GM23338 (cell line): Measurements from ENCODE around the gene MACF1. TPM values are rescaled to one million over a fixed set of nuclear protein-coding genes. Genes with fewer than 3 reads are reported as not detected.

Source experiments
- ATAC-seq: fragments of 200-7000 bp; cut with Tn5 transposase; 3 replicates; pipeline ENCODE4 v1.9.1; 2020
- DNase-seq: peaks from one replicate; pipeline ENCODE4 v3.0.0-alpha.2; 2015; ENCODE audit warnings: low spot score
- H2AFZ ChIP-seq: fragments of 200-600 bp; sonication (generic); 2 replicates; pipeline ENCODE4 v1.8.0; 2016; ENCODE audit warnings: antibody characterized with exemption, mild to moderate bottlenecking, moderate library complexity
- H3F3A ChIP-seq: fragments of 200-600 bp; sonication (generic); replicated peaks from 2 replicates; pipeline ENCODE4 v1.8.0; 2017; ENCODE audit warnings: antibody characterized with exemption, mixed run types, low read depth
- H3K27ac ChIP-seq: fragments of 200-600 bp; sonication (generic); 2 replicates; pipeline ENCODE4 v1.6.1; 2016; ENCODE audit warnings: low read depth
- H3K27me3 ChIP-seq: fragments of 200-600 bp; sonication (generic); 2 replicates; pipeline ENCODE4 v1.8.0; 2016; ENCODE audit warnings: mild to moderate bottlenecking, mixed run types, moderate library complexity; ENCODE audit not compliant: insufficient read depth
- H3K36me3 ChIP-seq: fragments of 200-600 bp; sonication (generic); 2 replicates; pipeline ENCODE4 v1.8.0; 2016; ENCODE audit warnings: mild to moderate bottlenecking; ENCODE audit not compliant: insufficient read depth
- H3K4me1 ChIP-seq: fragments of 200-600 bp; sonication (generic); 2 replicates; pipeline ENCODE4 v1.8.0; 2016; ENCODE audit warnings: mild to moderate bottlenecking, moderate library complexity; ENCODE audit not compliant: insufficient read depth
- H3K4me2 ChIP-seq: fragments of 200-600 bp; sonication (generic); 2 replicates; pipeline ENCODE4 v1.7.1; 2017; ENCODE audit warnings: mixed run types
- H3K4me3 ChIP-seq: fragments of 200-600 bp; sonication (generic); 2 replicates; pipeline ENCODE4 v1.6.1; 2016; ENCODE audit warnings: mixed run types
- H3K79me2 ChIP-seq: fragments of 200-600 bp; sonication (generic); replicated peaks from 2 replicates; pipeline ENCODE4 v1.8.0; 2017; ENCODE audit warnings: mild to moderate bottlenecking; ENCODE audit not compliant: insufficient read depth
- H3K9me2 ChIP-seq: fragments of 200-600 bp; sonication (generic); 2 replicates; pipeline ENCODE4 v1.8.0; 2017; ENCODE audit not compliant: insufficient read depth
- H4K20me1 ChIP-seq: fragments of 200-600 bp; sonication (generic); replicated peaks from 2 replicates; pipeline ENCODE4 v1.8.0; 2017; ENCODE audit warnings: mild to moderate bottlenecking; ENCODE audit not compliant: insufficient read depth
- H3K27ac Mint-ChIP-seq: 2 replicates; pipeline ENCODE4 v1.8.0; 2020; ENCODE audit warnings: inconsistent platforms, mild to moderate bottlenecking, moderate library complexity, mixed read lengths
- H3K27me3 Mint-ChIP-seq: 3 replicates; pipeline ENCODE4 v1.8.0; 2022; ENCODE audit warnings: low read depth, mild to moderate bottlenecking, moderate library complexity, mixed read lengths, inconsistent platforms; ENCODE audit not compliant: insufficient read depth, poor library complexity
- H3K36me3 Mint-ChIP-seq: 3 replicates; pipeline ENCODE4 v1.8.0; 2021; ENCODE audit warnings: low read depth, mild to moderate bottlenecking, inconsistent platforms, moderate library complexity, mixed read lengths
- H3K4me1 Mint-ChIP-seq: 3 replicates; pipeline ENCODE4 v1.8.0; 2020; ENCODE audit warnings: mild to moderate bottlenecking, inconsistent platforms, mixed read lengths
- H3K4me3 Mint-ChIP-seq: 3 replicates; pipeline ENCODE4 v1.8.0; 2021; ENCODE audit warnings: moderate library complexity, mild to moderate bottlenecking, inconsistent platforms, mixed read lengths
- H3K9me3 Mint-ChIP-seq: 3 replicates; pipeline ENCODE4 v1.8.0; 2020; ENCODE audit warnings: moderate library complexity, mild to moderate bottlenecking, inconsistent platforms, mixed read lengths
- CREB1 ChIP-seq: fragments of 250-450 bp; sonication (Bioruptor Pico); IDR thresholded peaks from 2 replicates; pipeline ENCODE4 v1.5.0; 2020; ENCODE audit warnings: low read depth, mild to moderate bottlenecking, moderate library complexity
- EZH2 ChIP-seq: fragments of 200-600 bp; sonication (generic); IDR thresholded peaks from one replicate; pipeline ENCODE4 v1.8.0; 2017; ENCODE audit warnings: antibody characterized with exemption, mild to moderate bottlenecking, low read depth; ENCODE audit not compliant: unreplicated experiment
- polyA plus RNA-seq: library from polyadenylated mRNA; unstranded; fragments of >200 nt; fragmentation: Nextera tagmentation; extraction: Ambion mirVana; gene quantifications from 2 replicates; pipeline ENCODE4 v1.2.1, GENCODE V29; 2016
- total RNA-seq: library from RNA; depleted of rRNA; stranded (reverse); fragments of >200 nt; shearing (Covaris generic); gene quantifications from 2 replicates; pipeline ENCODE4 v1.2.3, GENCODE V29; 2014
- TF ChIP-seq, protein P1 (sequence below): fragments of 250-450 bp; sonication (Bioruptor Pico); IDR thresholded peaks from 2 replicates; pipeline ENCODE4 v1.5.0; 2020; ENCODE audit warnings: mild to moderate bottlenecking, moderate library complexity

Gene MACF1
- total and polyA plus RNA-seq, 2 experiments from 2014 or later, result 104 to 399 TPM

DNA sequence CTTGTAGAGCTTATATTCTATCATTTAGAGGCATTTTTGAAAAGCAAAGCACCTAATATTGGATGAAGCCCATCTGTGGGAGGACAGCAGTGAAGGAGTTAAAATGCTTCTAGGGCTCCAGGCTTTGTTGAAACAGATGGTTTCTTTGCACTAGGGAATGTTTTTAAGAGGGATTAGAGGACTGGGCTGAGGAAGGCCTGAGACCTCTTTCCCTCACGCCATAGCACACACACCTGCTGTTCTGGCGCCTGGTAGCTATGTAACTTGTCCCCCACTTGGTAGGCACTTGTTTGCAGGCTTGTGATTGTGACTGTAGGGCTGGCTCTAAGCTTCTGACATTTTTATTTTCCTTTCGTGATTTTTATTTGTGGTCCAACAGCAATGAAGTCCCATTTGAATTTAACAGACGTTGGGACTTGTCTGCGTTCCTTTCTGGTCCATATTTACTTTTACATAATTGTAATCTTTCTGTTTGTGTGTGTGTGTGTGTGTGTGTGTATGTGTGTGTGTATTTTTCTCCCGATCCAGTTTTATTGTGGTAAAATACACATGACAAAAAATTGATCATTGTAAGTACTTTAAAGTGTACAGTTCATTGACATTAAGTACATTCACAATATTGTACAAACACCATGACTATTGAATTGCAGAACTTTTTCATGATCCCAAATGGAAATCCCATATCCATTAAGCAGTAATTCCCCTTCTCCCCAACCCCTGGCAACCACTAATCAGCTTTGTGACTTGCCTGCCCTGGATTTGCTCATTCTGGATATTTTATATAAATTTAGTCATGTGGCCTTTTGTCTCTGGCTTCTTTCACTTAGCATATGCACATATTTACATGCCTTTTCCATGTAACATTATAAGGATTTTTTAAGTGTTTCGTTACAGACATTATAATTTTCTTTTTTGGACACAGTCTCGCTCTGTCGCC lies 33.5 kb upstream of the MACF1 start:
- H3K79me2 ChIP-seq, result peaks cover 99% of the 10 kb centered on the region
- no peaks in the 10 kb centered on the region for H3K9me3 Mint-ChIP-seq
- H3K27me3 Mint-ChIP-seq, result peaks cover 17% of the 10 kb centered on the region
- H2AFZ ChIP-seq, result no peak overlapping the region
- peaks cover 64% of the 10 kb centered on the region for H3K4me1 Mint-ChIP-seq
- no peaks in the 10 kb centered on the region for H3K9me2 ChIP-seq
- H3K27ac ChIP-seq, result peak overlapping the region; percentile 92
- peak overlapping the region; percentile 53 for H3K4me2 ChIP-seq
- H3K36me3 ChIP-seq, result no peaks in the 10 kb centered on the region
- TF ChIP-seq EZH2 (no peak), CREB1 (CRISPR knock-in tag) (peak; percentile 48)
- TF ChIP-seq, protein P1, sequence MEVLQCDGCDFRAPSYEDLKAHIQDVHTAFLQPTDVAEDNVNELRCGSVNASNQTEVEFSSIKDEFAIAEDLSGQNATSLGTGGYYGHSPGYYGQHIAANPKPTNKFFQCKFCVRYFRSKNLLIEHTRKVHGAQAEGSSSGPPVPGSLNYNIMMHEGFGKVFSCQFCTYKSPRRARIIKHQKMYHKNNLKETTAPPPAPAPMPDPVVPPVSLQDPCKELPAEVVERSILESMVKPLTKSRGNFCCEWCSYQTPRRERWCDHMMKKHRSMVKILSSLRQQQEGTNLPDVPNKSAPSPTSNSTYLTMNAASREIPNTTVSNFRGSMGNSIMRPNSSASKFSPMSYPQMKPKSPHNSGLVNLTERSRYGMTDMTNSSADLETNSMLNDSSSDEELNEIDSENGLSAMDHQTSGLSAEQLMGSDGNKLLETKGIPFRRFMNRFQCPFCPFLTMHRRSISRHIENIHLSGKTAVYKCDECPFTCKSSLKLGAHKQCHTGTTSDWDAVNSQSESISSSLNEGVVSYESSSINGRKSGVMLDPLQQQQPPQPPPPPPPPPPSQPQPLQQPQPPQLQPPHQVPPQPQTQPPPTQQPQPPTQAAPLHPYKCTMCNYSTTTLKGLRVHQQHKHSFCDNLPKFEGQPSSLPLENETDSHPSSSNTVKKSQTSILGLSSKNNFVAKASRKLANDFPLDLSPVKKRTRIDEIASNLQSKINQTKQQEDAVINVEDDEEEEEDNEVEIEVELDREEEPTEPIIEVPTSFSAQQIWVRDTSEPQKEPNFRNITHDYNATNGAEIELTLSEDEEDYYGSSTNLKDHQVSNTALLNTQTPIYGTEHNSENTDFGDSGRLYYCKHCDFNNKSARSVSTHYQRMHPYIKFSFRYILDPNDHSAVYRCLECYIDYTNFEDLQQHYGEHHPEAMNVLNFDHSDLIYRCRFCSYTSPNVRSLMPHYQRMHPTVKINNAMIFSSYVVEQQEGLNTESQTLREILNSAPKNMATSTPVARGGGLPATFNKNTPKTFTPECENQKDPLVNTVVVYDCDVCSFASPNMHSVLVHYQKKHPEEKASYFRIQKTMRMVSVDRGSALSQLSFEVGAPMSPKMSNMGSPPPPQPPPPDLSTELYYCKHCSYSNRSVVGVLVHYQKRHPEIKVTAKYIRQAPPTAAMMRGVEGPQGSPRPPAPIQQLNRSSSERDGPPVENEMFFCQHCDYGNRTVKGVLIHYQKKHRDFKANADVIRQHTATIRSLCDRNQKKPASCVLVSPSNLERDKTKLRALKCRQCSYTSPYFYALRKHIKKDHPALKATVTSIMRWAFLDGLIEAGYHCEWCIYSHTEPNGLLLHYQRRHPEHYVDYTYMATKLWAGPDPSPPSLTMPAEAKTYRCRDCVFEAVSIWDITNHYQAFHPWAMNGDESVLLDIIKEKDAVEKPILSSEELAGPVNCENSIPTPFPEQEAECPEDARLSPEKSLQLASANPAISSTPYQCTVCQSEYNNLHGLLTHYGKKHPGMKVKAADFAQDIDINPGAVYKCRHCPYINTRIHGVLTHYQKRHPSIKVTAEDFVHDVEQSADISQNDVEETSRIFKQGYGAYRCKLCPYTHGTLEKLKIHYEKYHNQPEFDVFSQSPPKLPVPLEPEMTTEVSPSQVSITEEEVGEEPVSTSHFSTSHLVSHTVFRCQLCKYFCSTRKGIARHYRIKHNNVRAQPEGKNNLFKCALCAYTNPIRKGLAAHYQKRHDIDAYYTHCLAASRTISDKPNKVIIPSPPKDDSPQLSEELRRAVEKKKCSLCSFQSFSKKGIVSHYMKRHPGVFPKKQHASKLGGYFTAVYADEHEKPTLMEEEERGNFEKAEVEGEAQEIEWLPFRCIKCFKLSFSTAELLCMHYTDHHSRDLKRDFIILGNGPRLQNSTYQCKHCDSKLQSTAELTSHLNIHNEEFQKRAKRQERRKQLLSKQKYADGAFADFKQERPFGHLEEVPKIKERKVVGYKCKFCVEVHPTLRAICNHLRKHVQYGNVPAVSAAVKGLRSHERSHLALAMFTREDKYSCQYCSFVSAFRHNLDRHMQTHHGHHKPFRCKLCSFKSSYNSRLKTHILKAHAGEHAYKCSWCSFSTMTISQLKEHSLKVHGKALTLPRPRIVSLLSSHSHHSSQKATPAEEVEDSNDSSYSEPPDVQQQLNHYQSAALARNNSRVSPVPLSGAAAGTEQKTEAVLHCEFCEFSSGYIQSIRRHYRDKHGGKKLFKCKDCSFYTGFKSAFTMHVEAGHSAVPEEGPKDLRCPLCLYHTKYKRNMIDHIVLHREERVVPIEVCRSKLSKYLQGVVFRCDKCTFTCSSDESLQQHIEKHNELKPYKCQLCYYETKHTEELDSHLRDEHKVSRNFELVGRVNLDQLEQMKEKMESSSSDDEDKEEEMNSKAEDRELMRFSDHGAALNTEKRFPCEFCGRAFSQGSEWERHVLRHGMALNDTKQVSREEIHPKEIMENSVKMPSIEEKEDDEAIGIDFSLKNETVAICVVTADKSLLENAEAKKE, result peak; percentile 48; the same call in 1 of the 2 replicates
- peak overlapping the region; percentile 47; the same call in 1 of the 2 replicates for H3K27ac Mint-ChIP-seq
- H3K27me3 ChIP-seq, result no peaks in the 10 kb centered on the region
- H3K4me3 Mint-ChIP-seq, result peak overlapping the region; percentile 16; the same call in 2 of the 3 replicates
- peak; percentile 91 for ATAC-seq
- H3K36me3 Mint-ChIP-seq, result no peaks in the 10 kb centered on the region
- peak; percentile 84 for DNase-seq
- H4K20me1 ChIP-seq, result peaks cover 25% of the 10 kb centered on the region
- H3K4me1 ChIP-seq, result peaks cover 60% of the 10 kb centered on the region
- H3F3A ChIP-seq, result no peaks in the 10 kb centered on the region
- H3K4me3 ChIP-seq, result no peak overlapping the region
